ENCODE measurements around the gene FER1L5.
"Not testable (repeated sequence)": the region's sequence is repeated elsewhere in the genome, so short reads cannot be mapped to it uniquely, and the experiment has no call there.

FER1L5 gene

GRCh38 chr2:96649342-96649741, 6.8 kb downstream of the FER1L5 start:
- no peak overlapping the region for H3K4me3 ChIP-seq (ENCODE audit: low read depth, low read length)
- TF ChIP-seq, protein P1, sequence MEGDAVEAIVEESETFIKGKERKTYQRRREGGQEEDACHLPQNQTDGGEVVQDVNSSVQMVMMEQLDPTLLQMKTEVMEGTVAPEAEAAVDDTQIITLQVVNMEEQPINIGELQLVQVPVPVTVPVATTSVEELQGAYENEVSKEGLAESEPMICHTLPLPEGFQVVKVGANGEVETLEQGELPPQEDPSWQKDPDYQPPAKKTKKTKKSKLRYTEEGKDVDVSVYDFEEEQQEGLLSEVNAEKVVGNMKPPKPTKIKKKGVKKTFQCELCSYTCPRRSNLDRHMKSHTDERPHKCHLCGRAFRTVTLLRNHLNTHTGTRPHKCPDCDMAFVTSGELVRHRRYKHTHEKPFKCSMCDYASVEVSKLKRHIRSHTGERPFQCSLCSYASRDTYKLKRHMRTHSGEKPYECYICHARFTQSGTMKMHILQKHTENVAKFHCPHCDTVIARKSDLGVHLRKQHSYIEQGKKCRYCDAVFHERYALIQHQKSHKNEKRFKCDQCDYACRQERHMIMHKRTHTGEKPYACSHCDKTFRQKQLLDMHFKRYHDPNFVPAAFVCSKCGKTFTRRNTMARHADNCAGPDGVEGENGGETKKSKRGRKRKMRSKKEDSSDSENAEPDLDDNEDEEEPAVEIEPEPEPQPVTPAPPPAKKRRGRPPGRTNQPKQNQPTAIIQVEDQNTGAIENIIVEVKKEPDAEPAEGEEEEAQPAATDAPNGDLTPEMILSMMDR (conservative IDR thresholded peaks at IDR 0.05; ENCODE audit: low read depth, low read length), result no peak
- no peak for DNase-seq (ENCODE audit: low read depth)

GRCh38 chr2:96651793-96652192, 9.2 kb downstream of the FER1L5 start:
- TF ChIP-seq, protein P1 (conservative IDR thresholded peaks at IDR 0.05; ENCODE audit: low read depth, low read length), result no peak
- no peak for DNase-seq (ENCODE audit: low read depth)
- no peak overlapping the region for H3K4me3 ChIP-seq (ENCODE audit: low read depth, low read length)

GRCh38 chr2:96654791-96655190, 12.2 kb downstream of the FER1L5 start:
- DNase-seq (ENCODE audit: low read depth); H3K4me3 ChIP-seq (ENCODE audit: low read depth, low read length): not testable (repeated sequence)

- no peak for DNase-seq (ENCODE audit: low read depth)
- H3K4me3 ChIP-seq (ENCODE audit: low read depth, low read length), result no peak overlapping the region
- TF ChIP-seq, protein P1 (conservative IDR thresholded peaks at IDR 0.05; ENCODE audit: low read depth, low read length), result no peak
Observed at GRCh38 chr2:96655526-96655925, 13.0 kb downstream of the FER1L5 start.

DNA sequence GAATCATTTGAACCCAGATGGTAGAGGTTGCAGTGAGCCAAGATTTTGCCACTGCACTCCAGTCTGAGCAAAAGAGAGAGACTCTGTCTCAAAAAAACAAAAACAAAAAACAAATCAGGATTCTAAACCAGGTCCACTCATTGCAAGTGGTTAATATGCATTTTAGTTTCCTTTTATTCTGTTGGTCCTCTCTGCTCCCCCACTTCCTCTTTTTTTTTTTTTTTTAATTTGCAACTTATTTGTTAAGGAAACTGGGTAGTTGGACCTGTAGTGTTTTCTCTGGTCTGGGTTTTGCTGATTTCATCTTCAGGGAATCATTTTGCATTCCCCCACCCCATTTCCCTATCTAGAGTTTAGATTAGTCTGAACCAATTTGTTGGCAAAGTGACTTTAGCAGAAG, 14.0 kb downstream of the FER1L5 start:
- H3K4me3 ChIP-seq (ENCODE audit: low read depth, low read length), result no peak overlapping the region
- TF ChIP-seq, protein P1 (conservative IDR thresholded peaks at IDR 0.05; ENCODE audit: low read depth, low read length), result no peak
- no peak for DNase-seq (ENCODE audit: low read depth)

- no peak for DNase-seq (ENCODE audit: low read depth)
- no peak overlapping the region for H3K4me3 ChIP-seq (ENCODE audit: low read depth, low read length)
- TF ChIP-seq, protein P1 (conservative IDR thresholded peaks at IDR 0.05; ENCODE audit: low read depth, low read length), result no peak
Observed at GRCh38 chr2:96661324-96661723, 18.8 kb downstream of the FER1L5 start.

GRCh38 chr2:96662360-96662759, 19.8 kb downstream of the FER1L5 start:
- TF ChIP-seq, protein P1 (conservative IDR thresholded peaks at IDR 0.05; ENCODE audit: low read depth, low read length), result no peak
- DNase-seq (ENCODE audit: low read depth), result no peak
- H3K4me3 ChIP-seq (ENCODE audit: low read depth, low read length), result no peak overlapping the region

- DNase-seq (ENCODE audit: low read depth), result no peak
- TF ChIP-seq, protein P1 (conservative IDR thresholded peaks at IDR 0.05; ENCODE audit: low read depth, low read length), result no peak
Observed at GRCh38 chr2:96663177-96663576, 20.6 kb downstream of the FER1L5 start.

More at GRCh38 chr2:96663177-96663576, 20.6 kb downstream of the FER1L5 start:
- H3K4me3 ChIP-seq (ENCODE audit: low read depth, low read length), result no peak overlapping the region
